D721Med (cell line): ENCODE data around the gene CUEDC1.

Experiments
- DNase-seq: peaks from one replicate; pipeline ENCODE4 v3.0.0; 2011; ENCODE audit warnings: low spot score; ENCODE audit not compliant: insufficient read length
- FAIRE-seq: peaks from 2 replicates; lab custom pipeline; 2011; peaks lifted over from hg19 to GRCh38; lab: Jason Lieb, UNC
- CTCF ChIP-seq: IDR thresholded peaks from 2 replicates; pipeline ENCODE4 v1.5.1; 2012; ENCODE audit warnings: mild to moderate bottlenecking, control low read depth; ENCODE audit not compliant: insufficient read depth; ENCODE audit errors: missing control alignments

Gene CUEDC1

GRCh38 chr17:57999010-57999495, 43.8 kb upstream of the CUEDC1 start:
- FAIRE-seq: no peak
- no peak for TF ChIP-seq CTCF
- no peak for DNase-seq

- no peak for FAIRE-seq
- no peak for DNase-seq
- no peak for TF ChIP-seq CTCF
Measured at GRCh38 chr17:57997085-57997809, 42.0 kb upstream of the CUEDC1 start.

- DNase-seq (no peak), FAIRE-seq (no peak)
- peak; percentile 83 for TF ChIP-seq CTCF
Measured at GRCh38 chr17:57995076-57995956, 40.1 kb upstream of the CUEDC1 start.

- FAIRE-seq: no peak
Measured at GRCh38 chr17:57994436-57994835, 39.2 kb upstream of the CUEDC1 start.

GRCh38 chr17:57993471-57994365, 38.5 kb upstream of the CUEDC1 start:
- FAIRE-seq: no peak
- no peak for TF ChIP-seq CTCF
- DNase-seq: no peak

More at GRCh38 chr17:57994436-57994835, 39.2 kb upstream of the CUEDC1 start:
- no peak for TF ChIP-seq CTCF
- no peak for DNase-seq

- TF ChIP-seq CTCF: no peak
- FAIRE-seq: no peak
- DNase-seq: no peak
Measured at GRCh38 chr17:57991537-57991936, 36.3 kb upstream of the CUEDC1 start.
